GM12878 (cell line): ENCODE measurements around the gene WWOX. TPM values are rescaled to one million over a fixed set of nuclear protein-coding genes. Genes with fewer than 3 reads are reported as not detected.

Source experiments
- ATAC-seq: fragments of 200-7000 bp; cut with Tn5 transposase; 3 replicates; pipeline ENCODE4 v1.9.1; 2020; ENCODE audit warnings: mild to moderate bottlenecking, moderate library complexity
- BruUV-seq: library from RNA; stranded (reverse); fragments of 400-500 nt; replicated peaks from 2 replicates; lab custom pipeline; 2021; lab: Mats Ljungman, UMichigan
- CTCF ChIA-PET: fragments of 300-600 bp; sonication (Branson Sonifier 250); formaldehyde crosslinking; extraction: SDS; loops from one replicate; lab custom pipeline; 2021; ENCODE audit warnings: inconsistent platforms; lab: Yijun Ruan, JAX
- POLR2A ChIA-PET: fragments of 350-600 bp; formaldehyde crosslinking; extraction: SDS; loops from one replicate; lab custom pipeline; 2021; ENCODE audit warnings: inconsistent platforms; lab: Charles Lee
- RAD21 ChIA-PET: fragments of 300-600 bp; sonication (Branson Sonifier 250); formaldehyde crosslinking; loops from one replicate; lab custom pipeline; 2023; ENCODE audit warnings: antibody characterized with exemption; ENCODE audit not compliant: unreplicated experiment; lab: Charles Lee
- SMC1A ChIA-PET: fragments of 300-600 bp; sonication (Branson Sonifier 250); formaldehyde crosslinking; loops from one replicate; lab custom pipeline; 2023; ENCODE audit not compliant: unreplicated experiment, uncharacterized antibody; lab: Charles Lee
- DNase-seq: peaks from one replicate; pipeline ENCODE4 v3.0.0-alpha.2; 2011; ENCODE audit warnings: low read depth, low spot score
- FAIRE-seq: peaks from 3 replicates; lab custom pipeline; 2011; peaks lifted over from hg19 to GRCh38; lab: Jason Lieb, UNC
- H2AFZ ChIP-seq: 2 replicates; pipeline ENCODE4 v1.6.0; 2011; ENCODE audit warnings: low read depth, low read length, control low read depth; ENCODE audit not compliant: control insufficient read depth
- H3K27ac ChIP-seq: 2 replicates; pipeline ENCODE4 v1.5.1; 2011; ENCODE audit warnings: control low read depth; ENCODE audit not compliant: control insufficient read depth, insufficient read depth
- H3K27me3 ChIP-seq, 2 experiments: replicated peaks in 1 of 2; 2 replicates each; pipeline versions ENCODE4 v1.6.0 to v1.6.1; 2011; ENCODE audit warnings: low read length in 1 of 2; ENCODE audit not compliant: control insufficient read depth in 2 of 2, insufficient read depth in 2 of 2
- H3K36me3 ChIP-seq, 2 experiments: 2 replicates each; pipeline ENCODE4 v1.5.1; 2011; ENCODE audit warnings: low read length in 1 of 2; ENCODE audit not compliant: control insufficient read depth in 2 of 2, insufficient read depth in 2 of 2
- H3K4me1 ChIP-seq: 2 replicates; pipeline ENCODE4 v1.6.1; 2011; ENCODE audit warnings: mild to moderate bottlenecking, low read length, moderate library complexity, mixed read lengths; ENCODE audit not compliant: control insufficient read depth, insufficient read depth
- H3K4me2 ChIP-seq: 2 replicates; pipeline ENCODE4 v1.6.0; 2011; ENCODE audit warnings: control low read depth; ENCODE audit not compliant: control insufficient read depth, insufficient read depth
- H3K4me3 ChIP-seq: fragments of 200-600 bp; sonication (generic); 2 replicates; pipeline ENCODE4 v1.5.1; 2016
- H3K79me2 ChIP-seq: 2 replicates; pipeline ENCODE4 v1.6.0; 2011; ENCODE audit warnings: low read length; ENCODE audit not compliant: control insufficient read depth, insufficient read depth
- H3K9ac ChIP-seq: 2 replicates; pipeline ENCODE4 v1.8.0; 2011; ENCODE audit warnings: low read length, control low read depth, mixed read lengths; ENCODE audit not compliant: control insufficient read depth, insufficient read depth
- H3K9me3 ChIP-seq: replicated peaks from 3 replicates; pipeline ENCODE4 v1.5.1; 2011; ENCODE audit warnings: mild to moderate bottlenecking, low read length; ENCODE audit not compliant: control insufficient read depth, insufficient read depth
- H4K20me1 ChIP-seq: 2 replicates; pipeline ENCODE4 v1.6.0; 2011; ENCODE audit not compliant: control insufficient read depth, insufficient read depth
- ASH2L ChIP-seq: fragments of 300-600, 200-600 bp; sonication (generic); IDR thresholded peaks from 2 replicates; pipeline ENCODE4 v1.6.1; 2017; ENCODE audit warnings: low read depth, mild to moderate bottlenecking, borderline replicate concordance
- ATF7 ChIP-seq: fragments of 450-650 bp; IDR thresholded peaks from 2 replicates; pipeline ENCODE4 v1.6.1; 2016; ENCODE audit warnings: low read depth, mild to moderate bottlenecking
- BHLHE40 ChIP-seq, 2 experiments: fragments of 450-650 bp in 1 of 2; IDR thresholded peaks; 2 replicates each; pipeline ENCODE4 v1.6.1; 2011 to 2017; ENCODE audit warnings: low read depth in 2 of 2, borderline replicate concordance in 1 of 2, improper control_type of control experiment in 1 of 2, low read length in 1 of 2, mild to moderate bottlenecking in 1 of 2
- FOXM1 ChIP-seq: IDR thresholded peaks from 2 replicates; pipeline ENCODE4 v1.6.1; 2012; ENCODE audit warnings: low read depth, mild to moderate bottlenecking, inconsistent platforms, low read length, moderate library complexity
- JUNB ChIP-seq: IDR thresholded peaks from 2 replicates; pipeline ENCODE4 v1.6.1; 2016; ENCODE audit warnings: antibody characterized with exemption, mild to moderate bottlenecking
- KLF5 ChIP-seq: fragments of 450-650 bp; IDR thresholded peaks from 2 replicates; pipeline ENCODE4 v1.6.1; 2014; ENCODE audit warnings: mild to moderate bottlenecking; ENCODE audit not compliant: partially characterized antibody
- MEF2A ChIP-seq: IDR thresholded peaks from 2 replicates; pipeline ENCODE4 v1.6.1; 2011; ENCODE audit warnings: low read depth, mild to moderate bottlenecking, low read length, moderate library complexity; ENCODE audit not compliant: insufficient read depth
- NFYA ChIP-seq: IDR thresholded peaks from 2 replicates; pipeline ENCODE4 v1.6.1; 2011; ENCODE audit warnings: low read depth, mild to moderate bottlenecking, low read length, improper control_type of control experiment, borderline replicate concordance
- POLR2AphosphoS5 ChIP-seq: IDR thresholded peaks from 2 replicates; pipeline ENCODE4 v1.6.1; 2011; ENCODE audit warnings: mild to moderate bottlenecking, low read length, inconsistent platforms
- SIX5 ChIP-seq: IDR thresholded peaks from 2 replicates; pipeline ENCODE4 v1.6.1; 2011; ENCODE audit warnings: mild to moderate bottlenecking, low read depth, low read length, moderate library complexity; ENCODE audit not compliant: severe bottlenecking
- SPI1 ChIP-seq: IDR thresholded peaks from 2 replicates; pipeline ENCODE4 v1.6.1; 2011; ENCODE audit warnings: low read depth, mild to moderate bottlenecking, low read length, moderate library complexity, borderline replicate concordance; ENCODE audit not compliant: insufficient read depth
- STAT3 ChIP-seq: IDR thresholded peaks from 2 replicates; pipeline ENCODE4 v1.6.1; 2011; ENCODE audit warnings: low read depth, low read length, improper control_type of control experiment
- WGBS: methylation state at CpG from one replicate; pipeline ENCODE4 v1.1.6; 2016; ENCODE audit warnings: low lambda C conversion rate; ENCODE audit not compliant: insufficient replicate concordance, insufficient coverage; ENCODE audit errors: missing lambda C conversion rate; 5-methylcytosine and 5-hydroxymethylcytosine counted together
- in situ Hi-C: fragments of 300-500 bp; cut with MboI; formaldehyde crosslinking; loops from 9 replicates; pipeline ENCODE4 v1.14.3; 2018; ENCODE audit warnings: mixed read lengths
- intact Hi-C: fragments of 100-400 bp; cut with micrococcal nuclease; formaldehyde crosslinking; loops from one replicate; pipeline ENCODE4 v1.14.2; 2022; ENCODE audit not compliant: unreplicated experiment
- polyA plus RNA-seq, 11 experiments: library from polyadenylated mRNA; depleted of rRNA in 4 of 11; unstranded in 6 of 11; stranded (reverse) in 5 of 11; fragments of >200 nt; fragmentation: Nextera tagmentation in 4 of 11; fragmentation: Illumina TruSeq in 1 of 11; extraction: Ambion mirVana in 4 of 11; extraction: Trizol in 1 of 11; gene quantifications; 1 replicate in 1 of 11; 2 replicates in 10 of 11; pipeline versions ENCODE4 v1.2.1 to v1.2.3, GENCODE V29; 2011 to 2016; ENCODE audit warnings: inconsistent platforms in 2 of 11, missing spikeins in 2 of 11, low read depth in 1 of 11
- total RNA-seq, 4 experiments: library from RNA; depleted of rRNA in 3 of 4; stranded (reverse); fragments of >200 nt in 3 of 4; fragmentation: Illumina TruSeq in 1 of 4; extraction: Trizol in 1 of 4; gene quantifications; 2 replicates each; pipeline versions ENCODE4 v1.2.1 to v1.2.3, GENCODE V29; 2013 to 2021
- TF ChIP-seq, protein P1 (sequence below): fragments of 450-650 bp; IDR thresholded peaks from 2 replicates; pipeline ENCODE4 v1.6.1; 2016; ENCODE audit warnings: mild to moderate bottlenecking
- TF ChIP-seq, protein P2 (sequence below): IDR thresholded peaks from 2 replicates; pipeline ENCODE4 v1.6.1; 2012; ENCODE audit warnings: low read depth, low read length, improper control_type of control experiment
- TF ChIP-seq, protein P3 (sequence below): fragments of 450-650 bp; conservative IDR thresholded peaks from 2 replicates; pipeline ENCODE4 v1.6.1; 2017; ENCODE audit warnings: mild to moderate bottlenecking, moderate library complexity

WWOX gene
- total and polyA plus RNA-seq, 10 of the 15 experiments (the other 5 are each of a cell fraction or from before 2014, with no cell fraction given): 2.8 to 24.4 (median 17.8) TPM

DNA sequence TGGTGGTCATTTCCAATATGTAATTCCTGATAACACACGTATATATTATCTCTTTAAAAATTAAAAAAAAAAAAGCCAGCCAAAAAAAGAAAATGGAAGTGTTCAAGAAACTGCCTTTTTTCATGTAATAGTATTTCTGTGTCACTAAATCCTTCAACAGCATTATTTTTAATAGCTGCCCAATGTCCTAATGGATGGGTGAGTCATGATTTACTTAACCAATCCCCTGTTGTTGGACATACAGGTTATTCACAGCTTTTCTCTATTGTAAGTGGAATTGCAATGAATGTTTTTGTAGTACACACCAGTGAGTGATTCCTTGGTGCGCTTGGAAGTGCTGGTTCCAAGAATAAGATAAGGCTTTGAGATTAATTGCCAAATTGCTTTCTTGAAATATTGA lies 124.9 kb downstream of the WWOX start:
- Histone ChIP-seq H2AFZ (no peak overlapping the region), H3K27me3 (no peaks in the 10 kb centered on the region), H3K9me3 (no peaks in the 10 kb centered on the region), H3K4me1 (no peaks in the 10 kb centered on the region), H3K79me2 (no peaks in the 10 kb centered on the region), H4K20me1 (no peaks in the 10 kb centered on the region), H3K27ac (no peak overlapping the region), H3K9ac (no peak overlapping the region), H3K4me3 (no peak overlapping the region), H3K36me3 (no peaks in the 10 kb centered on the region), H3K4me2 (no peak overlapping the region)
- RAD21 ChIA-PET: no interaction called here
- no peak for TF ChIP-seq POLR2AphosphoS5
- no peak for TF ChIP-seq STAT3
- TF ChIP-seq, protein P1, sequence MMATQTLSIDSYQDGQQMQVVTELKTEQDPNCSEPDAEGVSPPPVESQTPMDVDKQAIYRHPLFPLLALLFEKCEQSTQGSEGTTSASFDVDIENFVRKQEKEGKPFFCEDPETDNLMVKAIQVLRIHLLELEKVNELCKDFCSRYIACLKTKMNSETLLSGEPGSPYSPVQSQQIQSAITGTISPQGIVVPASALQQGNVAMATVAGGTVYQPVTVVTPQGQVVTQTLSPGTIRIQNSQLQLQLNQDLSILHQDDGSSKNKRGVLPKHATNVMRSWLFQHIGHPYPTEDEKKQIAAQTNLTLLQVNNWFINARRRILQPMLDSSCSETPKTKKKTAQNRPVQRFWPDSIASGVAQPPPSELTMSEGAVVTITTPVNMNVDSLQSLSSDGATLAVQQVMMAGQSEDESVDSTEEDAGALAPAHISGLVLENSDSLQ: no peak
- TF ChIP-seq JUNB: no peak
- TF ChIP-seq NFYA: no peak
- BruUV-seq: no TSS peak
- CTCF ChIA-PET: no interaction called here
- POLR2A ChIA-PET: no interaction called here
- no peak for ATAC-seq
- intact Hi-C loops: no loop called here
- in situ Hi-C loops: no loop called here
- no peak for FAIRE-seq
- SMC1A ChIA-PET: no interaction called here
- no peak for DNase-seq
- 90% methylated on average over 2 of the region's 2 CpGs for WGBS

DNA sequence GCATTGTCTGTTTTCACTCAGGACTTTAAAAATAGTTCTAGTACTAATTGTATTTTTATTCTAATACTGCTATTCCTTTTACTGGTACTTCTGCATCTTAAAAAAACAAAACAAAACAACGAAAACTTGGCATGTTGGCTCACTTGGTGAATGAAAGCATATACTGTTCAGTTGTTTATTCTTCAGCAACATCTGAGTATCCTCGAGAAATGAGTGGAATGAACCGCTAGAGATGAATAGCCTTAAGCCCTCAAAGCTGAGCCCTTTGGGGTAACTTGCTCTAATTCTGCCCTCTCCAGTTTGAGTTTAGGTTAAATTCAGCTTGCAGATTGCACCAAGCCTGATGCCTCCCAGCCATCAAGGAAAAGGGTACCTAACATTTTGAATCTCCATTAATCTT lies 126.5 kb downstream of the WWOX start:
- Histone ChIP-seq H3K4me1 (no peaks in the 10 kb centered on the region), H3K36me3 (no peaks in the 10 kb centered on the region), H3K9ac (no peak overlapping the region), H3K27me3 (no peaks in the 10 kb centered on the region), H3K4me2 (no peak overlapping the region), H3K79me2 (no peaks in the 10 kb centered on the region), H3K9me3 (no peaks in the 10 kb centered on the region), H4K20me1 (no peaks in the 10 kb centered on the region), H3K4me3 (no peak overlapping the region), H3K27ac (no peak overlapping the region), H2AFZ (no peak overlapping the region)
- ChIA-PET POLR2A (no interaction called here), RAD21 (no interaction called here), SMC1A (no interaction called here), CTCF (interaction anchor here (0.7 kb wide), 1 partner anchor 1928 kb away, joined by 3 read pairs; no protein-coding TSS in a partner anchor)
- in situ Hi-C loops: no loop called here
- FAIRE-seq (no peak), DNase-seq (no peak), ATAC-seq (no peak)
- 65% methylated on average over 3 of the region's 3 CpGs for WGBS
- BruUV-seq: no TSS peak
- intact Hi-C loops: no loop called here
- TF ChIP-seq KLF5 (no peak), BHLHE40 (IDR thresholded peaks at IDR 0.05; ENCODE audit: borderline replicate concordance in 1 of 2, low read depth in 2 of 2, low read length in 1 of 2) (no peak), SIX5 (no peak), ASH2L (no peak), MEF2A (no peak), ATF7 (no peak), SPI1 (no peak), FOXM1 (no peak)
- TF ChIP-seq, protein P2, sequence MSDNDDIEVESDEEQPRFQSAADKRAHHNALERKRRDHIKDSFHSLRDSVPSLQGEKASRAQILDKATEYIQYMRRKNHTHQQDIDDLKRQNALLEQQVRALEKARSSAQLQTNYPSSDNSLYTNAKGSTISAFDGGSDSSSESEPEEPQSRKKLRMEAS: no peak
- TF ChIP-seq, protein P3, sequence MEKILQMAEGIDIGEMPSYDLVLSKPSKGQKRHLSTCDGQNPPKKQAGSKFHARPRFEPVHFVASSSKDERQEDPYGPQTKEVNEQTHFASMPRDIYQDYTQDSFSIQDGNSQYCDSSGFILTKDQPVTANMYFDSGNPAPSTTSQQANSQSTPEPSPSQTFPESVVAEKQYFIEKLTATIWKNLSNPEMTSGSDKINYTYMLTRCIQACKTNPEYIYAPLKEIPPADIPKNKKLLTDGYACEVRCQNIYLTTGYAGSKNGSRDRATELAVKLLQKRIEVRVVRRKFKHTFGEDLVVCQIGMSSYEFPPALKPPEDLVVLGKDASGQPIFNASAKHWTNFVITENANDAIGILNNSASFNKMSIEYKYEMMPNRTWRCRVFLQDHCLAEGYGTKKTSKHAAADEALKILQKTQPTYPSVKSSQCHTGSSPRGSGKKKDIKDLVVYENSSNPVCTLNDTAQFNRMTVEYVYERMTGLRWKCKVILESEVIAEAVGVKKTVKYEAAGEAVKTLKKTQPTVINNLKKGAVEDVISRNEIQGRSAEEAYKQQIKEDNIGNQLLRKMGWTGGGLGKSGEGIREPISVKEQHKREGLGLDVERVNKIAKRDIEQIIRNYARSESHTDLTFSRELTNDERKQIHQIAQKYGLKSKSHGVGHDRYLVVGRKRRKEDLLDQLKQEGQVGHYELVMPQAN: no peak
